ENCODE data around the gene IL10.

IL10 gene

GRCh38 chr1:206752481-206752880 is 19.8 kb downstream of the IL10 start:
- H3K36me3 ChIP-seq: no peaks in the 10 kb centered on the region
- no peaks in the 10 kb centered on the region for H3K27me3 ChIP-seq
- H3K9me3 ChIP-seq: no peaks in the 10 kb centered on the region
- intact Hi-C loops (cut with DNase I; ENCODE audit: low total_unique reads): no loop called here
- H3K27ac ChIP-seq: no peak overlapping the region
- no peaks in the 10 kb centered on the region for H3K4me1 ChIP-seq
- TF ChIP-seq CTCF (IDR thresholded peaks at IDR 0.05): no peak
- no peak for DNase-seq
- H3K4me3 ChIP-seq: no peak overlapping the region

DNA sequence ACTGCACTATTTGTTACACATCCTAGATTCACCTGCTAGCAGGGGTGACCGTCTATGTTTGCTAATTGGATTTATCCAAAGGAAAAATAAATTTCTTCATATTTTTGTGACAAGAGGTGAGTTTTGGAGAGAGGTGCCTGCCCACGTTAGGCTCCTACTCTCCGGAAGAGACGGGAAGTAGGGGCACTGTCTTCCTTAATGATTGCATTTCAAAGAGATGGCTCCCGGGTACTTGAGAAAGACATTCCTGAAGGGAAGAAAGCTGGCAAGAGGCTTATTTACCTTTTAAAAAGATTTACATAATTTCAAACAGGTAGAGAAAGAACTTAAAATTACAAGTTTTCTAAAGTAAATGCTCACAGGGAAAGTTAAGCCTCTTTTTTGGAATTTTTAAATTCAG is 20.4 kb downstream of the IL10 start:
- TF ChIP-seq CTCF (IDR thresholded peaks at IDR 0.05): no peak
- no peak for DNase-seq
- no peaks in the 10 kb centered on the region for H3K4me1 ChIP-seq
- intact Hi-C loops (cut with DNase I; ENCODE audit: low total_unique reads): no loop called here
- no peaks in the 10 kb centered on the region for H3K36me3 ChIP-seq
- H3K9me3 ChIP-seq: no peaks in the 10 kb centered on the region
- H3K27ac ChIP-seq: no peak overlapping the region
- H3K27me3 ChIP-seq: no peaks in the 10 kb centered on the region
- no peak overlapping the region for H3K4me3 ChIP-seq

DNA sequence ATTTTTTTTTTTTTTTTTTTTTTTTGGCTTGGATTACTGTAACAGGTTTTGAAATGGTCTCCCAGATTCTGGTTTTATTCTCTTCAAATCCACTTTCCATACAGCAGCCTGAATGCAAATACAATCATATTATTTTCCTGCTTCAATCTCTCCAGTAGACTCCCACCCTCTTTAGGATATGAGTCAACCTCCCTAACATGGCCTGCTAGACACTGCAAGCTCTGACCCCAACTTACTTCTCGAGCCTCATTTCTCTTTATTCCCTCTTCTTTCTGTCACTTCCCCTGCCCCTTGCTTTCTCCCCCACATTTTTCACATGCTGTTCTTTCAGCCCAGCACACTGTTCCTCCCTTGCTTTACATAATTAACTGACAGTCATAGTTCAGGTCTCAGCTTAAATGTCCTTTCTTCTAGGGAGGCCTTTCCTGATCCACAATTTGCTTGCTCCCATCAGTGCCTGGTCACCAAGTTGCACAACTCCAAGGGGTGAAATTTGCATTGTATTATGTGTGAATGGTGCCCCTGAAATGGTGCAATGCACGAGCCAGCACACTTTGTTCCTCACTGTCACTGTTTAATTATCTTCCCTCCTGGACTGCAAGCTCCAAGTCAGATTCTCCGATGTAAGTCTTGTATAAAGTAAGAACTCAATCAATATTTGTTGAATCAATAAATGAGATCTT is 23.8 kb downstream of the IL10 start:
- no peaks in the 10 kb centered on the region for H3K9me3 ChIP-seq

GRCh38 chr1:206745301-206745700 is 27.0 kb downstream of the IL10 start:
- no peaks in the 10 kb centered on the region for H3K36me3 ChIP-seq
- no peak for DNase-seq
- no peak overlapping the region for H3K27ac ChIP-seq
- H3K9me3 ChIP-seq: no peaks in the 10 kb centered on the region
- no peak for TF ChIP-seq CTCF (IDR thresholded peaks at IDR 0.05)
- intact Hi-C loops (cut with DNase I; ENCODE audit: low total_unique reads): no loop called here
- H3K27me3 ChIP-seq: no peaks in the 10 kb centered on the region
- H3K4me3 ChIP-seq: no peak overlapping the region
- no peaks in the 10 kb centered on the region for H3K4me1 ChIP-seq

More for the DNA sequence above, 23.8 kb downstream of the IL10 start:
- TF ChIP-seq CTCF (IDR thresholded peaks at IDR 0.05): no peak
- no peaks in the 10 kb centered on the region for H3K4me1 ChIP-seq
- H3K27ac ChIP-seq: no peak overlapping the region
- H3K36me3 ChIP-seq: no peaks in the 10 kb centered on the region
- no peak for DNase-seq
- H3K27me3 ChIP-seq: no peaks in the 10 kb centered on the region
- H3K4me3 ChIP-seq: no peak overlapping the region
- intact Hi-C loops (cut with DNase I; ENCODE audit: low total_unique reads): no loop called here

- TF ChIP-seq CTCF (IDR thresholded peaks at IDR 0.05): no peak
- no peaks in the 10 kb centered on the region for H3K36me3 ChIP-seq
- no peak overlapping the region for H3K27ac ChIP-seq
- no peaks in the 10 kb centered on the region for H3K4me1 ChIP-seq
- intact Hi-C loops (cut with DNase I; ENCODE audit: low total_unique reads): no loop called here
- no peak for DNase-seq
- no peaks in the 10 kb centered on the region for H3K9me3 ChIP-seq
- H3K27me3 ChIP-seq: no peaks in the 10 kb centered on the region
- no peak overlapping the region for H3K4me3 ChIP-seq
These were observed 27.6 kb downstream of the IL10 start for GRCh38 chr1:206744683-206745082.
